ENCODE results near the gene KCNC3.

Gene KCNC3

DNA sequence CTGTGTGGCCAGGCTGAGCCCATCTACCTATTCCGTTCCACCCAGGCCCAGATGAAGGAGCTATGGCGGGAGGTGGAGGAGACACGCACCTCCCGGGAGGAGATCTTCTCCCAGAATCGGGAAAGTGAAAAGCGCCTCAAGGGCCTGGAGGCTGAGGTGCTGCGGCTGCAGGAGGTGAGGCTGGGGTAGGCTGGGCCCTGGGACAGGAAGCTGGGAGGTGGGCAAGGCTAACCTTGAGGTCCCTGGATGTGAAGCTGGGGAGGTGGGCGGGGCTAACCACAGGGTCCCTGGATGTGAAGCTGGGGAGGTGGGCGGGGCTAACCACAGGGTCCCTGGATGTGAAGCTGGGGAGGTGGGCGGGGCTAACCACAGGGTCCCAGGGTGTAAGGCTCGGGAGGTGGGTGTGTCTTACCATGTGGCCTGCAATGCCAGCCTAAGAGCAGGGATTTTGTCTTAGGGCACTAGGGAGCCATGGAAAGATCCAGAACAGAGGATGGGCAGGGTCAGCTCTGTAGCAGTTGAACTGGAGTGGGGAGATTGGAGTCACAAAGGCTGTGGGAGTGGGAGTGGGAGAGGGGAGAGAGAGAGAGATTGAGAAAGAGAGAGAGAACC, 36.9 kb downstream of the KCNC3 start:
- Histone ChIP-seq H3K9ac (no peak overlapping the region), H3K27ac (no peak overlapping the region), H2AFZ (no peak overlapping the region), H3K4me3 (ENCODE audit: low read depth, low read length) (no peak overlapping the region), H3K27me3 (ENCODE audit: control insufficient read depth, insufficient read depth, low read length) (no peaks in the 10 kb centered on the region), H3K9me3 (ENCODE audit: control insufficient read depth, low read length) (no peaks in the 10 kb centered on the region), H3K4me2 (ENCODE audit: low read length) (no peak overlapping the region), H3K36me3 (ENCODE audit: control insufficient read depth, insufficient read depth, low read length) (no peaks in the 10 kb centered on the region), H3K4me1 (no peaks in the 10 kb centered on the region), H3K79me2 (no peaks in the 10 kb centered on the region)
- TF ChIP-seq, protein P1, sequence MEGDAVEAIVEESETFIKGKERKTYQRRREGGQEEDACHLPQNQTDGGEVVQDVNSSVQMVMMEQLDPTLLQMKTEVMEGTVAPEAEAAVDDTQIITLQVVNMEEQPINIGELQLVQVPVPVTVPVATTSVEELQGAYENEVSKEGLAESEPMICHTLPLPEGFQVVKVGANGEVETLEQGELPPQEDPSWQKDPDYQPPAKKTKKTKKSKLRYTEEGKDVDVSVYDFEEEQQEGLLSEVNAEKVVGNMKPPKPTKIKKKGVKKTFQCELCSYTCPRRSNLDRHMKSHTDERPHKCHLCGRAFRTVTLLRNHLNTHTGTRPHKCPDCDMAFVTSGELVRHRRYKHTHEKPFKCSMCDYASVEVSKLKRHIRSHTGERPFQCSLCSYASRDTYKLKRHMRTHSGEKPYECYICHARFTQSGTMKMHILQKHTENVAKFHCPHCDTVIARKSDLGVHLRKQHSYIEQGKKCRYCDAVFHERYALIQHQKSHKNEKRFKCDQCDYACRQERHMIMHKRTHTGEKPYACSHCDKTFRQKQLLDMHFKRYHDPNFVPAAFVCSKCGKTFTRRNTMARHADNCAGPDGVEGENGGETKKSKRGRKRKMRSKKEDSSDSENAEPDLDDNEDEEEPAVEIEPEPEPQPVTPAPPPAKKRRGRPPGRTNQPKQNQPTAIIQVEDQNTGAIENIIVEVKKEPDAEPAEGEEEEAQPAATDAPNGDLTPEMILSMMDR (IDR thresholded peaks at IDR 0.05): no peak

DNA sequence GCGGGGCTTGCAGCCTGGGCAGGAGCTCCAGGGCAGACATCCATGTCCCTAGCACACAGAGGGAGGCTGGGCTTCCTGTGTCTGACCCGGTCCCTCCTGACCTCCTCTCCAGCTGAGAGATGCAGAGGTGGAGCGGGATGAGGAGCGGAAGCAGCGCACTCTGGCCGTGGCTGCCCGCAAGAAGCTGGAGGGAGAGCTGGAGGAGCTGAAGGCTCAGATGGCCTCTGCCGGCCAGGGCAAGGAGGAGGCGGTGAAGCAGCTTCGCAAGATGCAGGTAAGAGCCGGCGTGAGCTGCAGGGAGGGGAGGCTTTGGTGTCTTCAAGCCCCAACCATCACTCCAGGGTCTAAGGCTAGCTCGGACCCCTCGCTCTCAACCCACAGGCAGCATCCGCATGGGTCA, 38.4 kb downstream of the KCNC3 start:
- no peak overlapping the region for H2AFZ ChIP-seq
- H3K4me1 ChIP-seq: no peaks in the 10 kb centered on the region
- H3K79me2 ChIP-seq: no peaks in the 10 kb centered on the region
- H3K27ac ChIP-seq: no peak overlapping the region
- no peaks in the 10 kb centered on the region for H3K36me3 ChIP-seq (ENCODE audit: control insufficient read depth, insufficient read depth, low read length)
- TF ChIP-seq, protein P1 (IDR thresholded peaks at IDR 0.05): no peak
- no peak overlapping the region for H3K4me3 ChIP-seq (ENCODE audit: low read depth, low read length)
- H3K9ac ChIP-seq: no peak overlapping the region
- H3K27me3 ChIP-seq (ENCODE audit: control insufficient read depth, insufficient read depth, low read length): no peaks in the 10 kb centered on the region
- no peaks in the 10 kb centered on the region for H3K9me3 ChIP-seq (ENCODE audit: control insufficient read depth, low read length)
- no peak overlapping the region for H3K4me2 ChIP-seq (ENCODE audit: low read length)

DNA sequence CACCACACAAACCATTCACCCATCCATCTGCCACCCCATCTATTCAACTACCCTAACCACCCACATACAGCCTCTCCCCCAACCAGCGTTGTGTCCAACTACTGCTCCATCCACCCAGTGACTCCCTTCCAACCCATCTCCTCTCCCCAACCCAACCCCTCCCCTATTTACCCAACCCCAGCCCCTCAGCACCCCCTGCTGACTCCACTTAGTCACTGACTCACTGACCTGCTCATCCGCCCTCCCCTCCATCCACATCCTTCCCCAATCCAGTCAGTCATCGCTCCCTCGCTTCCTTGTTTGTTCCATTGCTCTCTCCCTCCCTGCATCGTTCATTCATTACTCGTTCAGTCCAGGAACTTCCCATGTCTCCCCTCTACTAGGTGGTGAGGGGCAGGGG, 39.2 kb downstream of the KCNC3 start:
- H3K4me1 ChIP-seq: no peaks in the 10 kb centered on the region
- no peaks in the 10 kb centered on the region for H3K27me3 ChIP-seq (ENCODE audit: control insufficient read depth, insufficient read depth, low read length)
- no peak overlapping the region for H3K4me2 ChIP-seq (ENCODE audit: low read length)
- no peaks in the 10 kb centered on the region for H3K79me2 ChIP-seq
- no peak overlapping the region for H3K27ac ChIP-seq
- H3K36me3 ChIP-seq (ENCODE audit: control insufficient read depth, insufficient read depth, low read length): no peaks in the 10 kb centered on the region
- no peaks in the 10 kb centered on the region for H3K9me3 ChIP-seq (ENCODE audit: control insufficient read depth, low read length)
- TF ChIP-seq, protein P1 (IDR thresholded peaks at IDR 0.05): no peak
- H3K9ac ChIP-seq: no peak overlapping the region
- H2AFZ ChIP-seq: no peak overlapping the region
- H3K4me3 ChIP-seq (ENCODE audit: low read depth, low read length): no peak overlapping the region

DNA sequence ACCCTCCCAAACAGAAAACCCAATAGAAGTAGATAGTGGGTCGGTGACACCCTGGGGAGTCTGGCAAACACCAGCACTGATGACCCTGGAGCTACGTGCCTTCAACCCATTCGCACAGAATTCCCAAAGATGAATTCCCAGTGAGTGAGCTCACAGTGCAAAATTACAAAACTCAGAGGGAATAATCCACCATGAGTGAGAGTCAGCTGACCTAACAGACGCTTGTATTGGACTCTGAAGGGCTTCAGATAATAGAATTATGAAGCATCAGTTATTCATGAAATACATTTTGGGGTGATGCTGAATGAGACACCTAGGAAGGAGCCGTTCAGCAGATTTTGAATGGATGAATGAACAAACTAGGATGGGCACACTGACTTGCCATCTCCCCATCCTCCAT, 40.2 kb downstream of the KCNC3 start:
- Histone ChIP-seq H2AFZ (no peak overlapping the region), H3K27ac (no peak overlapping the region), H3K36me3 (ENCODE audit: control insufficient read depth, insufficient read depth, low read length) (no peaks in the 10 kb centered on the region), H3K9ac (no peak overlapping the region), H3K4me1 (no peaks in the 10 kb centered on the region), H3K4me3 (ENCODE audit: low read depth, low read length) (no peak overlapping the region), H3K9me3 (ENCODE audit: control insufficient read depth, low read length) (no peaks in the 10 kb centered on the region), H3K4me2 (ENCODE audit: low read length) (no peak overlapping the region), H3K27me3 (ENCODE audit: control insufficient read depth, insufficient read depth, low read length) (no peaks in the 10 kb centered on the region), H3K79me2 (no peaks in the 10 kb centered on the region)
- TF ChIP-seq, protein P1 (IDR thresholded peaks at IDR 0.05): no peak

DNA sequence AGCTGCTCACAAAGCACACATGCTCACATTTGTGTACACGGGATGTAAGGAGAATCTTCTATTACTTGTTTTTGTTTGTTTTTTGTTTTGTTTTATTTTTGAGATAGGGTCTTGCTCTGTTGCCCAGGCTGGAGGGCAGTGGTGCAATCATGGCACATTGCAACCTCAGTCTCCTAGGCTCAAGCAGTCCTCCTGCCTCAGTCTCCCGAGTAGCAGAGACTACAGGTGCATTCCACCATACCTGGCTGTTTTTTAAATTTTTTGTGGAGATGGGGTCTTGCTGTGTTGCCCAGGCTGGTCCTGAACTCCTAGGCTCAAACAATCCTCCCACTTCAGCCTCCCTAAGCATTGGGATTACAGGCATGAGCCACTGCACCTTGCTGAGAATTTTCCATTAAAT, 41.8 kb downstream of the KCNC3 start:
- no peaks in the 10 kb centered on the region for H3K36me3 ChIP-seq (ENCODE audit: control insufficient read depth, insufficient read depth, low read length)
- H2AFZ ChIP-seq: no peak overlapping the region
- H3K79me2 ChIP-seq: no peaks in the 10 kb centered on the region
- no peak overlapping the region for H3K27ac ChIP-seq
- no peak overlapping the region for H3K4me2 ChIP-seq (ENCODE audit: low read length)
- no peaks in the 10 kb centered on the region for H3K4me1 ChIP-seq
- H3K9ac ChIP-seq: no peak overlapping the region
- no peak overlapping the region for H3K4me3 ChIP-seq (ENCODE audit: low read depth, low read length)
- TF ChIP-seq, protein P1 (IDR thresholded peaks at IDR 0.05): no peak
- no peaks in the 10 kb centered on the region for H3K27me3 ChIP-seq (ENCODE audit: control insufficient read depth, insufficient read depth, low read length)
- H3K9me3 ChIP-seq (ENCODE audit: control insufficient read depth, low read length): no peaks in the 10 kb centered on the region
